Measurements from ENCODE around the gene MED16.

DNA sequence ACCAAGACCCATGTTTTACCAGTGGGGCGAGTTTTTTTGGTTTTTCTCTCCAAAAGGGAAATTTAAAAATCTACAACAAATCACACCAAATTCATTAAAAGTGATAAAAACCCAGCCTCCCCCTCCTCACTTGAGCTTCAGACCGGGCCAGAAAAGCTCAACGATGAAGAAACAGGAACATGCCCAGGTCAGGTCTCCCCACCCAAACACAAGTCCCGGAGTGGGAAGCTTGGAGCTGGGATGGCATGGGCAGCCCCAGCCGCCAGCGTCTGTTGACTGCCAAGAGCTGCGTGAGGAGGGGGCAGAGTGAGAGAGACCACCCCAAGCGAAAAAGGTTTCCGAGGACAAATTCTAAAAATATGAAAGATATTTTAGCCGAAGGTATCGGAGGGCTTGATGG, 4.0 kb upstream of the MED16 start:
- TF ChIP-seq POLR2A (IDR thresholded peaks at IDR 0.05) (no peak), POLR2AphosphoS5 (IDR thresholded peaks at IDR 0.05) (no peak)
- TF ChIP-seq, protein P1, sequence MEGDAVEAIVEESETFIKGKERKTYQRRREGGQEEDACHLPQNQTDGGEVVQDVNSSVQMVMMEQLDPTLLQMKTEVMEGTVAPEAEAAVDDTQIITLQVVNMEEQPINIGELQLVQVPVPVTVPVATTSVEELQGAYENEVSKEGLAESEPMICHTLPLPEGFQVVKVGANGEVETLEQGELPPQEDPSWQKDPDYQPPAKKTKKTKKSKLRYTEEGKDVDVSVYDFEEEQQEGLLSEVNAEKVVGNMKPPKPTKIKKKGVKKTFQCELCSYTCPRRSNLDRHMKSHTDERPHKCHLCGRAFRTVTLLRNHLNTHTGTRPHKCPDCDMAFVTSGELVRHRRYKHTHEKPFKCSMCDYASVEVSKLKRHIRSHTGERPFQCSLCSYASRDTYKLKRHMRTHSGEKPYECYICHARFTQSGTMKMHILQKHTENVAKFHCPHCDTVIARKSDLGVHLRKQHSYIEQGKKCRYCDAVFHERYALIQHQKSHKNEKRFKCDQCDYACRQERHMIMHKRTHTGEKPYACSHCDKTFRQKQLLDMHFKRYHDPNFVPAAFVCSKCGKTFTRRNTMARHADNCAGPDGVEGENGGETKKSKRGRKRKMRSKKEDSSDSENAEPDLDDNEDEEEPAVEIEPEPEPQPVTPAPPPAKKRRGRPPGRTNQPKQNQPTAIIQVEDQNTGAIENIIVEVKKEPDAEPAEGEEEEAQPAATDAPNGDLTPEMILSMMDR (IDR thresholded peaks at IDR 0.05 in 8 of 11, conservative IDR thresholded peaks at IDR 0.05 in 3 of 11), result no peak
